Hippocampal formation (tissue), 2 donors: ENCODE data around the gene CLDN22.
"Not testable (repeated sequence)": the region's sequence is repeated elsewhere in the genome, so short reads cannot be mapped to it uniquely, and the experiment has no call there.

ENCODE experiments used
- DNase-seq, 2 donors: peaks; one replicate each; lab custom pipeline; 2025; lab: John Stamatoyannopoulos, UW

CLDN22 gene

GRCh38 chr4:183347146-183347545 is 27.1 kb upstream of the CLDN22 start:
- DNase-seq: no peak

- DNase-seq: no peak
These were observed 25.2 kb upstream of the CLDN22 start for GRCh38 chr4:183345261-183345660.

- no peak for DNase-seq
These were observed 24.6 kb upstream of the CLDN22 start for GRCh38 chr4:183344523-183345255.

GRCh38 chr4:183343730-183344129 is 23.7 kb upstream of the CLDN22 start:
- DNase-seq: no peak

- DNase-seq: no peak
These were observed 22.8 kb upstream of the CLDN22 start for GRCh38 chr4:183342541-183343533.

- DNase-seq: no peak
These were observed 17.8 kb upstream of the CLDN22 start for GRCh38 chr4:183337833-183338232.

GRCh38 chr4:183337349-183337748 is 17.3 kb upstream of the CLDN22 start:
- no peak for DNase-seq

GRCh38 chr4:183335369-183335940 is 15.4 kb upstream of the CLDN22 start:
- DNase-seq: no peak

- DNase-seq: no peak
These were observed 13.9 kb upstream of the CLDN22 start for GRCh38 chr4:183333983-183334382.

GRCh38 chr4:183333202-183333601 is 13.1 kb upstream of the CLDN22 start:
- no peak for DNase-seq

- no peak for DNase-seq
These were observed 12.4 kb upstream of the CLDN22 start for GRCh38 chr4:183332447-183332846.

GRCh38 chr4:183330841-183331240 is 10.8 kb upstream of the CLDN22 start:
- DNase-seq: no peak

GRCh38 chr4:183329954-183330742 is 10.1 kb upstream of the CLDN22 start:
- no peak for DNase-seq

GRCh38 chr4:183329244-183329643 is 9.2 kb upstream of the CLDN22 start:
- DNase-seq: no peak

GRCh38 chr4:183328832-183329231 is 8.8 kb upstream of the CLDN22 start:
- no peak for DNase-seq

- DNase-seq: no peak
These were observed 7.8 kb upstream of the CLDN22 start for GRCh38 chr4:183327827-183328226.

GRCh38 chr4:183326853-183327252 is 6.8 kb upstream of the CLDN22 start:
- no peak for DNase-seq

- DNase-seq: not testable (repeated sequence)
These were observed 6.3 kb upstream of the CLDN22 start for GRCh38 chr4:183326387-183326786.

- DNase-seq: no peak
These were observed 4.5 kb upstream of the CLDN22 start for GRCh38 chr4:183324619-183325018.

- DNase-seq: not testable (repeated sequence)
These were observed 4.0 kb upstream of the CLDN22 start for GRCh38 chr4:183324056-183324455.

GRCh38 chr4:183323295-183323694 is 3.2 kb upstream of the CLDN22 start:
- no peak for DNase-seq

GRCh38 chr4:183322326-183322725 is 2.2 kb upstream of the CLDN22 start, which contains the start of gene CLDN24:
CLDN24 (minus strand) TSS chr4:183322426; CDS start chr4:183322426, 0 bp downstream.
- DNase-seq: no peak
